ENCODE measurements around the gene TNFSF18. TPM values are rescaled to one million over a fixed set of nuclear protein-coding genes. Genes with fewer than 3 reads are reported as not detected.

Gene TNFSF18
- total RNA-seq, 1 donor from 2014 or later, result 0.58 TPM

DNA sequence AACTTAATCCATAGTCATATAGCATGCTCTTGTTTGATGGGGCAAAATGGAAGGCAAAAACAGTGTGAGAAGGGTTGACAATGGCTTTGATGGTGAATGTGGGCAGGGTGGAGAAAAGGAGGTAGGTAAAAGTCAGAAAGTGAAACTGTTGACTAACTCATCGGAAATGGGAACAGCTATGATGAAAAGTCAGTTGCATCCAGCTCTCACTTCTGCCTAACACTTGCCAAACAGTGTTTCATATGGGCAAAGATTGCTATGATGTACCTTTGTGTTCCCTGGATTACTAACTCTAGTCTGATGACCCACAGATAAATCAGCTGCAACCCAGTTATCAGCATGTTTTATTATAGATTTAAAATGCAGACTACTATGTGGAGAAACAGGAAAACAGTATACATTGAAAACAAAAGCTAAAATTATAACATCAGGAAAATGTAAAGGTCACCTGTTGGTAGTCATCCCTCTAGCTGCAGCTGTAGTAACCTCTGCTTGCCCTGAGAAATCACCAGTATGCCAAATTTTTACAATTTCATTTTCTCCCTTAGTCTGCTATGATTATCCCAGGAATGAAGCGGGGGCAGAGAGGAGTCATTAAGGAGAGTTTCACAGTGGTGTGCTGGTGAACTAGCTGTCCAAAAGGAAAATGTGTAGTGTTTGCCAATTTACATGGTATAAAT is 11.7 kb downstream of the TNFSF18 start:
- H3K27ac Mint-ChIP-seq, result no peak overlapping the region

DNA sequence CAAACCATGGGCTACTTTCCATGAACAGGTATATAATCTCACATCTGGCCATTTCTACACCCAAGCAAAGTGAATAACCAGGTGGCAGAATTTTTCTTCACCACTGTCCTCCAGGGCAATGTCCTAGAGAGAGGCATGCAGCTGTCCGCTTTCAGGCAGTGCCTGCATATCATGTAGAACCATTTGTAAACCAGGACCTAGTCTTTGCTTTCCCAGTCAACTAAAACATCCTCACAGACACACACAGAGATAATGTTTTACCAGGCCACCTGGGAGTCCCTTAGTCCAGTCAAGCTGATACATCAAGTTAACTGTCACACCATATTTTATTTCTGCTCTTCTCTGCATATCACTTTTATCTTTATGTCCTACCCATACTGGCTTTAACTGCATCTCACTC is 26.2 kb downstream of the TNFSF18 start:
- Mint-ChIP-seq H3K4me1 (ENCODE audit: unreplicated experiment) (no peaks in the 10 kb centered on the region), H3K27ac (no peak overlapping the region), H3K36me3 (no peaks in the 10 kb centered on the region), H3K27me3 (no peaks in the 10 kb centered on the region), H3K4me3 (no peak overlapping the region), H3K9me3 (peaks cover 9% of the 10 kb centered on the region)
- TF ChIP-seq, protein P1, sequence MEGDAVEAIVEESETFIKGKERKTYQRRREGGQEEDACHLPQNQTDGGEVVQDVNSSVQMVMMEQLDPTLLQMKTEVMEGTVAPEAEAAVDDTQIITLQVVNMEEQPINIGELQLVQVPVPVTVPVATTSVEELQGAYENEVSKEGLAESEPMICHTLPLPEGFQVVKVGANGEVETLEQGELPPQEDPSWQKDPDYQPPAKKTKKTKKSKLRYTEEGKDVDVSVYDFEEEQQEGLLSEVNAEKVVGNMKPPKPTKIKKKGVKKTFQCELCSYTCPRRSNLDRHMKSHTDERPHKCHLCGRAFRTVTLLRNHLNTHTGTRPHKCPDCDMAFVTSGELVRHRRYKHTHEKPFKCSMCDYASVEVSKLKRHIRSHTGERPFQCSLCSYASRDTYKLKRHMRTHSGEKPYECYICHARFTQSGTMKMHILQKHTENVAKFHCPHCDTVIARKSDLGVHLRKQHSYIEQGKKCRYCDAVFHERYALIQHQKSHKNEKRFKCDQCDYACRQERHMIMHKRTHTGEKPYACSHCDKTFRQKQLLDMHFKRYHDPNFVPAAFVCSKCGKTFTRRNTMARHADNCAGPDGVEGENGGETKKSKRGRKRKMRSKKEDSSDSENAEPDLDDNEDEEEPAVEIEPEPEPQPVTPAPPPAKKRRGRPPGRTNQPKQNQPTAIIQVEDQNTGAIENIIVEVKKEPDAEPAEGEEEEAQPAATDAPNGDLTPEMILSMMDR (conservative IDR thresholded peaks at IDR 0.05), result no peak
- DNase-seq (ENCODE audit: extremely low spot score, unreplicated experiment), result no peak

More for the DNA sequence above, 11.7 kb downstream of the TNFSF18 start:
- H3K36me3 Mint-ChIP-seq, result no peaks in the 10 kb centered on the region
- DNase-seq (ENCODE audit: extremely low spot score, unreplicated experiment), result no peak
- H3K27me3 Mint-ChIP-seq, result no peaks in the 10 kb centered on the region
- no peaks in the 10 kb centered on the region for H3K9me3 Mint-ChIP-seq
- no peaks in the 10 kb centered on the region for H3K4me1 Mint-ChIP-seq (ENCODE audit: unreplicated experiment)
- H3K4me3 Mint-ChIP-seq, result no peak overlapping the region
- TF ChIP-seq, protein P1 (conservative IDR thresholded peaks at IDR 0.05), result no peak

DNA sequence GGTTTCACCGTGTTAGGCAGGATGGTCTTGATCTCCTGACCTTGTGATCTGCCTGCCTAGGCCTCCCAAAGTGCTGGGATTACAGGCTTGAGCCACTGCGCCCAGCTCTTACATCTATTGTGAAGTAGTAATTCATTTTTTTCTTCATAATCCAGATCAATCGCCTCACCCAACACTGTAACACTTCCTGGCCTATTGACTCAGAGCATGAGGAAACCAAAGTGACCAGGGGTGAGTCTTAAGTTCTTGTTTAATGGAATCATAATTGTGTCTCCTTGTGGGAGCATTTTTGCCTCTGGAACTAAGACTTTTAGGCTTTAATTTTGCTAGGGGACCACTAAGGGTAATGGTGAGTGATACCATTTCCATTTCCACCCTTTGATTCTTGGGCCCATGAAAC is 27.4 kb downstream of the TNFSF18 start:
- Mint-ChIP-seq H3K4me3 (no peak overlapping the region), H3K9me3 (peaks cover 9% of the 10 kb centered on the region), H3K36me3 (no peaks in the 10 kb centered on the region), H3K4me1 (ENCODE audit: unreplicated experiment) (no peaks in the 10 kb centered on the region), H3K27me3 (no peaks in the 10 kb centered on the region), H3K27ac (no peak overlapping the region)
- TF ChIP-seq, protein P1 (conservative IDR thresholded peaks at IDR 0.05), result no peak
- DNase-seq (ENCODE audit: extremely low spot score, unreplicated experiment), result no peak

DNA sequence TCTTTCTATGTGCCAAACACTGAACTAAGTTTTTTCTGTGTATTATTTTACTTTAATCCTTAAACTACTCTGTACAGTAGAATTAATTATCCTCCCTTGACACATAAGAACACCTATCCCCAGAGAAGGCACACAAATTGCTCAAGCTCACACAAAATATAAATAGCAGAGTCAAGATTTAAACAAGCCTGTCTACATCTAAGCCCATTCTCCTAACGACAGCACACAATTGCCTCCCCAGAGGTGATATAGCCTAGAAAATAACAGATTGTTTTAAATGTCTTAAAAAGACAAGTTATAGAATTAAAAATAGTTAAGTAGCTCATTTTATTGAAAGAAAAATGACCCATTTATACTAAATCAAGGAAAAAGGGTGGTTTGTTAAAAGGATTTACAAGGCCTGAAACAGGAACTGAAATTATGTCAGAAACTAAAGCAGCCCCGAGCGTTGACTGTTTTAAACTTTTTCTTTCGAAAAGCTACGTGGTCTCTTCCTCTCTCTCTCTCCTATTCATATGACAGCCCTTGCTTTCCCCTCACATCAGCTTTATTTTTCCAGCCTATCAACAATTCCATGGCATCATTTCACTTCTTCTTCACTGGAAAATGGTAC is 30.5 kb downstream of the TNFSF18 start:
- no peaks in the 10 kb centered on the region for H3K4me1 Mint-ChIP-seq (ENCODE audit: unreplicated experiment)
- no peaks in the 10 kb centered on the region for H3K9me3 Mint-ChIP-seq
- H3K27ac Mint-ChIP-seq, result no peak overlapping the region

DNA sequence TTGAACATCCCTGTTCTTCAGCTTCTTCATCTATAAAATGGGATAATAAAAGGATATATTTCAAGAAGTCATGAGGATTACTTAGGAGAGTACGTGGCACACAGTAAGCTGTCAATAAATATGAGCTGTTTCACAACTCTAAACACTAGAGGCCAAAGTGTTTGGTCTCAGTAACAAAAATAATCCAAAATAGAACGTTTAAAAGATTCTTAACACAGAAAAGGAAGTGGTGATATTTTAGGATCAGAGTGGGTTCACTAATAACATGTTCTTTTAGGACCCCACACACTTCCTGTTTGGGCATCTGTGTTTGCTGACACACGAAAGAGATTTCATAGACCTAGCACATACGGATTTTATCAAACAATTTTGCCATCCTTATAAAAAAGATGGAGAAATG is 32.9 kb downstream of the TNFSF18 start:
- TF ChIP-seq, protein P1 (conservative IDR thresholded peaks at IDR 0.05), result no peak
- H3K4me1 Mint-ChIP-seq (ENCODE audit: unreplicated experiment), result no peaks in the 10 kb centered on the region
- H3K9me3 Mint-ChIP-seq, result no peaks in the 10 kb centered on the region
- H3K4me3 Mint-ChIP-seq, result no peak overlapping the region
- no peak overlapping the region for H3K27ac Mint-ChIP-seq
- H3K27me3 Mint-ChIP-seq, result no peaks in the 10 kb centered on the region
- DNase-seq (ENCODE audit: extremely low spot score, unreplicated experiment), result no peak
- no peaks in the 10 kb centered on the region for H3K36me3 Mint-ChIP-seq

More for the DNA sequence above, 30.5 kb downstream of the TNFSF18 start:
- DNase-seq (ENCODE audit: extremely low spot score, unreplicated experiment), result no peak
- no peaks in the 10 kb centered on the region for H3K36me3 Mint-ChIP-seq
- no peaks in the 10 kb centered on the region for H3K27me3 Mint-ChIP-seq
- H3K4me3 Mint-ChIP-seq, result no peak overlapping the region
- TF ChIP-seq, protein P1 (conservative IDR thresholded peaks at IDR 0.05), result no peak

Measured in type B pancreatic cell (in vitro differentiated cells).